Hepatocyte (in vitro differentiated cells): ENCODE measurements around the gene PPIF.

Source experiments
- CTCF ChIP-seq: fragments of 200-600 bp; sonication (generic); IDR thresholded peaks from 2 replicates; pipeline ENCODE4 v1.5.1; 2016; ENCODE audit warnings: antibody characterized with exemption, mild to moderate bottlenecking; ENCODE audit not compliant: poor library complexity
- EZH2 ChIP-seq: fragments of 200-600 bp; sonication (generic); IDR thresholded peaks from 2 replicates; pipeline ENCODE4 v1.6.1; 2016; ENCODE audit warnings: antibody characterized with exemption, mild to moderate bottlenecking, borderline replicate concordance
- EZH2phosphoT487 ChIP-seq: fragments of 200-600 bp; sonication (generic); IDR thresholded peaks from one replicate; pipeline ENCODE4 v1.6.1; 2018; ENCODE audit warnings: antibody characterized with exemption, mild to moderate bottlenecking, low read depth, moderate library complexity; ENCODE audit not compliant: unreplicated experiment, severe bottlenecking

- no peak for TF ChIP-seq CTCF
- no peak for TF ChIP-seq EZH2
- no peak for TF ChIP-seq EZH2phosphoT487
These were observed 46.8 kb downstream of the PPIF start for GRCh38 chr10:79393924-79394610.
